HS-5 (cell line): ENCODE data around the gene IBSP.

Experiments used
- DNase-seq: peaks from one replicate; pipeline ENCODE4 v3.0.0-alpha.2; 2012; ENCODE audit warnings: low read depth

Gene IBSP

DNA sequence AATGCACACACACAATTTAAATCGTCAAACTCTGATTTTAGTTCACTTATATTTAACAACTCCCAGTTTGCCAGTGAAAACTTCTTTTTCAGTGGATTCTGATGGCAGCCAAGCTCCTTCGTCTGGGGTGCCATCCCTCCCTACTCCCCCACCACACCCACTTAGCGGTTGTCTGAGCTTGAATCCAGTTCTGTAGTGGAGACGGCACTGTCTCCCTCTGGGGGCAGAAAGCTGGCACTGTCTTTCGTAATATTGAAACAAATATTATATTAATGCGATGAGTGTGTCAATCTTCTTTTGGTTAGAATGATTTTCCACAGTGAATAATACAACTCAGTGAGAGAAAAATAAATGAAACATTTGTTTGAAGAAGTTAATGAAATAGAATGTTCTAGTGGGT, 38.9 kb downstream of the IBSP start:
- DNase-seq, result no peak

DNA sequence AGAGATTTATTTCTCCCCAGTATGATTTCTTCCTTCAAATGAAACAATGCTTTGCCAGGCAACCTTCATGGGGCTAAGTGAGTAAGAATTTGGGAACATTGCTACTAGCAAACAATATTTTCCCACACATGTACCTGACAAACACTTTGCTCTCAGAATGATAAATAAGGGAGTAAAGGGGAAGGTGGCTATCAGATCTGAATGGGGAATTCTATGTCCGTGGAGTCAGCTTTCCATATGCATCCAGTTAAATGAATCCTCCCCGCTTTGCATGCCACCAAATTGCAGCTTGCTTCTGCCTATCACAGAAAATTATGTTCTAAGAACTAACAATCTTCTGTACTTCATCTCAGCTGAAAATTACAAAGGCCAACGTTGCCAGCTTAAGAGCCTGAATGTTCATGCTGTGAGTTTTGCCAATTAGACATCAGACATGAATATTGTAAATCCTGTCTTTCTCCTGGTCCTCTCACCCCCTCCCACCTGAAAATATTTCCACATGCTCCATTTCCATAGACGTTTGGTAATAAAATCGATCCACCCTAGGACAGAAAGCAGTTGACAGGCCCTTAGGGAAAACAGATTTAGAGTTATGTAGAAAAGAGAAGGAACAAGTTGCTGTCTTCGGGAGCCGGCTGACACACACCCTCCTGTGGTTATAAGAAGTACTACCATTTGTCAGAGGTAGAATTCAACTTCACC, 39.7 kb downstream of the IBSP start:
- DNase-seq, result no peak

DNA sequence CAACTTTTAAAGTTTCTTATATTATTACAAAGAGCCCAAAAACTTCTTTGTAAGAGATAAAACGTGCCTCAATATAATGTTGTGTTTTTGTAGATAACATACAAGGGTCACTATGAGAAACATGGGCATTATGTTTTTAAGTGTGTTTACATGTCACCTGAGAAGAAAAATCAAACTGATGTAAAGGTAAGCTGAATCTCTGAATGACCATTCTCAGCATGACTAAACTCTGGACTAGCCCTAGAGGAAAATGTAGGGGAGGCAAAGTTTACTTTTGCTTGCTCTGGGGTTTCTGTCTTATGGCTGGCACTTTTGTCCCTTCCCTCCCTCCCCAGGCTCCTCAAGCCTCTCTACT, 40.2 kb downstream of the IBSP start:
- no peak for DNase-seq

DNA sequence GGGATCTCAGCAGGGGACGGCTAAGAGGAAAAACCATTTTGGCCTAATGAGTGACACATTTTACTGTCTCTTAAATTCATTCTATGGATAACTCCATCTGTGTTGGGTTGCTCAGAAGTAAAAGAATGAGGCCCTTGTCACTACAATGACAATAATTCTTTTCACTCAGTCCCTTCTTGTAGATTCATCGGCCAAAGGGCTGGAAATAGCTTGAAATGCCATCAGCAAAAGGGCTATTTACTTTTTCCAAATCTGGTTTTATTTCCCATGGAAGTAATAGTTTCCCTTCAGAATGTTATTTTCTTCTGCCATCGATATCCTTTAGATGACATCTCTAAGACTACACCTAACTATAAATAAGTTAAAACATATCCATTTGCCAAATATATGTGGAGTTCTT, 40.8 kb downstream of the IBSP start:
- DNase-seq, result no peak

DNA sequence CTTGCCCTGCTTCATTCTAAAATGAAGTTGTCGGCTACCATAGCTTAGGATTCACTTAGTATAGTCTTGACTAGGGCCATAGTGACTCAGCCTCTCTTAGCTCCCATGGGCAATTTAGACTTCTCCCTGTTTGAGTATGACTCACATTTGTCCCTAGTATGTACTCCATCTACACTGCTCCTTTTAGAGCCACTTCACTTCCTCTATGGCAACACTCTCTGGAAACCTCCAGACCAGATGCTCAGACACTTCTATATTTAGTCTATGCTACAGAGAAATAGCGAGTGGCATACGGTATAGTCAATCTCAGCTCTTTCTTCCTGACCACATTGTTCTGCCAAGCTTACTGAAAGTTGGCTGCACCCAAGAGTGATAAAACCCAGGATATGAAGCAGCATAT, 44.6 kb downstream of the IBSP start:
- peak; percentile 85 for DNase-seq

DNA sequence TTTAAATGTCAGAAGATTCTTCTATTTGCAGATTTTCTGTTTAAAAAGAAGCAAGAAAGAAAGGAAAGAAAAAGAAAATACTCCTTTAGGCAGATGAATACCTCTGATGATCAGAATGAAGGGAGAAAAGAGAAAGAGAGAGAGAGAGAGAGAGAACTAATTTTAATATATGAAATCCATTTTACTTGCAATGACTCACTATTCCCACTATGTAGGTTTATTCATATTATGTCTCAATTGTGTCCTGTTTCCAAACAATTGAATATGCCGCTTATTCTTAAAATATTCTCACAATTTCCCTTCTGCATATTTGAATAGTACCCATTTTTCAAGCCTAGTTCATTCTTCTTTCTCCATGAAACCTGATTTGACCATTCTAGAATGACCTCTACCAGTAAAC, 45.1 kb downstream of the IBSP start:
- DNase-seq, result no peak

DNA sequence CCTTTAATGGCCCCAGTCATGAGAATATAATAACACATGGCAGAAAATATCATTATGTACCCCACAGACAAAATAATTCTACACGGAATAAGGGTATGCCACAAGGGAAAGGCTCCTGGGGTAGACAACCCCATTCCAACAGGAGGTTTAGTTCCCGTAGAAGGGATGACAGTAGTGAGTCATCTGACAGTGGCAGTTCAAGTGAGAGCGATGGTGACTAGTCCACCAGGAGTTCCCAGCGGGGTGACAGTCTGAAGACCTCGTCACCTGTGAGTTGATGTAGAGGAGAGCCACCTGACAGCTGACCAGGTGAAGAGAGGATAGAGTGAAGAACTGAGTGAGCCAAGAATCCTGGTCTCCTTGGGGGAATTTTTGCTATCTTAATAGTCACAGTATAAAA, 46.9 kb downstream of the IBSP start:
- DNase-seq, result no peak

DNA sequence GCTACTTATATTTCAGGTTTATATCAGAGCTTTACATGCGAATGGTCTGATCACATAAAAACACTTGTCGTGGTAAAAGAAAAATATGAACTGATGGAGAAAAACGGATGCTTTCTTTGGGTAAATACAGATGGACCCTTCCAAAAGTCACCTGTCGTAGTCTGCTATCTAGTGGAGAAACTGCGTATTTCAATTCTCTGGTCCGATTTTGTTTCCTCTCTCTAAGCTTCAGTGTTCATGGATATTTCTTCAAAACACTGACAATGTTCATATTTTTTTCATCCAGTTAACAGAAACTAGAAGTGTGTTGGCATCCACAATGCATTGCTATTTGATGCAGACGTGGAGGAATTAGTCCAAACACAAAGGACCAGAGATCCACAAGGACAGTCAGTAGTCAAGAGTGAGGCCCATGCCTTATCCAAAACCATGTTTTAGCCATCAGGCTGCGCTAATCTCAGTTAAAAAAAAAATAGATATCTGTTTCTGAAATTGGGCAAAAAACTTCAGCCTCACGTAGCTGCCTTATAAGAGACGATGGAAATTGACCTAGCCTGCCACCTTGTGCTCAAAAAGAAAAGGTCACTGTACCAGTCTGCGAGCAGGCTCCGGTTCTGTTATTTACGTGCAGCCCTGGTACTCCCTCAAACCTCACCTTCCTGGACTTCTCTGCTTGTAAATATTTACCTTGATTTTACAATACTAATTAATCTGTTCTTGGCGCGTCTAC, 49.4 kb downstream of the IBSP start:
- no peak for DNase-seq

DNA sequence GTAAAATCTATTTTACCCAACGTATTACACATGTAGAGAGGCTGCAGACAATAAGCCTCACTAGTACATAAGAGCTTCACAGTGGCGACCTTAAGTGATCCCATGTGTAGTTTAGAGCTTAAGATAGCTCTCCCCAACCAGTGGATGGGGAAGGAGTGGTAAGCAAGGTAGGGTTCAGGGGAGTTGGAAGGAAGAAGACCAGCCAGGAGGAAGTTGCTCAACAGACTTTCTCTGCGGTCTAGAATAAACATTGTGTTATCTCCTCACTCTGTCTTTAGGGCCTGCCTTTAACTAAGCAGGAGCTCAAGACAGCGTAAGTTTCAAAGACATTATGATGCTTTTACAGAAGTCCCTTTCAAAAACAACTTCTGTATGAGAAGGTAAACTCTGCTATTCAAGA, 50.3 kb downstream of the IBSP start:
- DNase-seq, result no peak

DNA sequence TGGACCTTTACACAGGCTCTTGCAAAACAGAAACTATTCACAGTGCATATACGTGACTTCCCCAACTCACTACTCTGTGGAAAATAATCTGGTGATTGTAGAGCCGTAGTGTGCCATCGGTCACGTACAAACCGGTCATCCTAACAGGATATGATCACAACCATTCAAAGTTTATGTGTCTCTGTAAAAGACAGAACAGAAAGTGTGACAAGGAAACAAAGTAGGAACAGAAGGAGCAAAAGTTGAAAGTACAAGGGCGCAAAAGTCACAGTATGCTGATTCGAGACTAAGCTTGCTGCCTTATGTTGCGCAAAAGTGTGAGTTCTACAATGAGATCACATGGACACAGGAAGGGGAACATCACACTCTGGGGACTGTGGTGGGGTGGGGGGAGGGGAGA, 52.0 kb downstream of the IBSP start:
- DNase-seq, result no peak

DNA sequence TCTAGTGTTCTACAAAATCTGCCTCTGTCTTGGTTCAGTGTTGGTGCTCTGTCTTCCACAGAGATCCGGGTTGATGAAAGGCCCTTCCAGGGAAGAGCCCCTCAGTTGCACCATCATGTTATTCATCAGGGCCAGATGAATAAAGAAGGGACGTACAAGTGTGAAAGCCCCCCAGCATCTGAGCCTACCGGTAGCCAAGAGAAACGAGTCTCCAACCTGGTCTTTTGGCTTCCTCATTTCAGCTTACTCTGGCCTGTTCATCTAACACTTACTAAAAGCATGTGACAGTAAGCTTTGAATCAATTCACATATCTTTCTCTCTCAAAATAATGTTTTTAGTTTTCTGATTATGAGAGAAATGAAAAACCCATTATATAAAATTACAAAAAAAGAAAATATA, 52.6 kb downstream of the IBSP start:
- DNase-seq, result no peak

DNA sequence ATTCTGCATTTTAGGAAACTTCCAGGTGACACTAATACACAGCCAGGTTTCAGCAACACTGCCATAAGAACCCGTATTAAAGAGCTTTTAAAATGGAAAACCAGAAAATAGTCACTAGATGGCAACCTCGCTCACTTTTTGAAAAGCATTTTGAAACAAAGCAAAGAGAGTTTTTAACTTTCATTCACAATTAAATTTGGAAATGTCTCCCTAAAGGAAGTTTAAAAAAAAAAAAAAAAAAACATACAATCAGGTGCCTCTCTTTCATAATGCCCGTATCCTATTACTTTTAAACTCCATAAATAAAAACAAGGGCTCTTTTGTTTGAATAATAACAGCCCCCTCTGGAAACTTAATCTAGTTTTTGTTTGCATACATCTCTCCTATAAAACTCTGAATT, 53.8 kb downstream of the IBSP start:
- DNase-seq, result no peak

DNA sequence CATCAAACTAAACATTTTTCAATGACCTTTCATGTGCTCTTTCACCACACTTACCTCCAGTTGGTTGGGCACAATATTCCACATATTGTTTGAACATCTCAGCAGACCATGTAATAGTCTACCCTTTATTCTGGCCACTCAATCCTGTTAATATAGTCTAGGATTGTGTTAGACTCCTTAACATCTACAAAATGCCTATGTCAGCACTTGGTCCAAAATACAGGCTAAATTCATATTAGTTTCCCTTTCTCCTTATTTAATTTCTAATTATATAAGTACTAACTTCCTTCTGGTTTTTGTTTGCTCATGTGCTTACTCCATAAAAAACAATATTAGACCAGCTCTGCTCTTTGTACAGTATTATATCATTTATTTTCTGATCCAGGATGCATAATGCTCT, 54.5 kb downstream of the IBSP start:
- DNase-seq, result no peak

DNA sequence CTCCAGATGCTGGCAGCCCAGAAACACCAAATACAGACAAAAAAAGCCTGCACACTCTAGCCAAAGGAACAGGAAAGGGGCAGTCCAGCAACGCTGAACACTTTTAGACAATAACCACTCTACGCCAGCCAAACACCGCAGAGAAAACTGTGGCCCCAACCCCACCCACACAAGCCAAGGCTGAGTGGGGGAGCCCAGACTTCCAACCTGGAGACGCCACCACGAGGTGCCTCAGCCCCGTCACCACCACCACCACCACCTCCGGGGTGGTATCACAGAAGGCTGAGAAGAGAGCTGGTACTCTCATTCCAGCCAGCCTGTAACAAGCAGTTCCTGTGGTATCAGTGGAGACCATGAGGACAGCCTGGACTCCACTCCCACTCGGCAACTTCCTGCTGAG, 56.2 kb downstream of the IBSP start:
- DNase-seq, result no peak

DNA sequence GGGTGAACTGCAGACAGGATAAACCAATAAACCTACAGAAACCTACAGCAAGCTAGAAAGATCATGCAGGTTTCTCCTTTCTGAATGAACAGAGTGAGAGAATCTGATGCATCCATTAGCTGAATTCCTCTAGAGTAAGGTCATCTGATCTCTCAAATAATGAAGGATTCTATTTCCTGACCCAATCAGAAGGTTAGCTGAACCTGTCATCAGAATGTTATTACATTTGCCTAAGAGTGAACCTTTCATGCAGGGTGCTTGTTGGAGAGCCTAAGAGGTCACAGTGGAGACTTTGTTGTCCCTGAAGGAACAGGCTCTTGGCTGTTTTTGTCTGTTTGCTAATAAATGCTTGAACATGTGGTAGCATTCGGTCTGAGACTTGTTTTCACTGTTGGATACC, 57.5 kb downstream of the IBSP start:
- DNase-seq, result no peak

DNA sequence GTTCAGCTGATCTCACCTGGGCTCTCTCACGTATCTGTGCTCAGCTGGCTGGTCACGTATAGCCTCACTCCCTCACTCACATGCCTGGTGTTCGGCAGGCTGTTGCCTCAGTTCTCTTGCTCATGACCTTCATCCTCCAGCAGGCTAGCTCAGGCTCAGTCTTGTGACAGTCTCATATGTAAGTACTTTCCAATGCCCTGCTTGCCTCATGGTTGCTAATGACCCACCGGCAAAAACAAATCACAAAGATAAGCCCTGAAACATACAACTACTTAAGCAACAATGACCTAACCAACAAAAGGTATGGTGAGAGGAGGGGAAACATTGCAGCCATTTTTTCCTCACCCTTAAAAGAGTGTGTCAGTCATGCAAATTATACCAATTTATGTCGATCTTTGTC, 58.4 kb downstream of the IBSP start:
- DNase-seq, result no peak
